Activated T-cell treated with anti-CD3 and anti-CD28 coated beads, Interleukin-2, amount 50 U/mL, for 72 hours (primary cell): ENCODE measurements around the gene OSBP2. TPM values are rescaled to one million over a fixed set of nuclear protein-coding genes. Genes with fewer than 3 reads are reported as not detected.

Experiments
- ATAC-seq, 2 donors: fragments of 150-1000 bp; cut with Tn5 transposase; replicated peaks in 1 of 2; 2 replicates each; pipeline ENCODE4 v1.10.0; 2021; ENCODE audit warnings: moderate library complexity in 2 of 2, mild to moderate bottlenecking in 1 of 2
- DNase-seq, 2 donors: peaks; one replicate each; pipeline ENCODE4 v3.0.0; 2021 to 2022; ENCODE audit warnings: mixed read lengths in 1 of 2
- H3K27ac Mint-ChIP-seq: one replicate; pipeline ENCODE4 v1.8.0; 2022; ENCODE audit warnings: mild to moderate bottlenecking, moderate library complexity, mixed read lengths
- H3K27me3 Mint-ChIP-seq: one replicate; pipeline ENCODE4 v1.8.0; 2022; ENCODE audit warnings: low read depth, mixed read lengths
- H3K36me3 Mint-ChIP-seq, 2 donors: one replicate each; pipeline ENCODE4 v1.8.0; 2022; ENCODE audit warnings: mixed read lengths in 2 of 2, mild to moderate bottlenecking in 1 of 2; ENCODE audit not compliant: insufficient read depth in 2 of 2
- H3K4me1 Mint-ChIP-seq: one replicate; pipeline ENCODE4 v1.8.0; 2022; ENCODE audit warnings: low read depth, mixed read lengths
- H3K4me3 Mint-ChIP-seq, 2 donors: one replicate each; pipeline ENCODE4 v1.8.0; 2022; ENCODE audit warnings: mild to moderate bottlenecking in 2 of 2, mixed read lengths in 2 of 2, moderate library complexity in 2 of 2
- H3K9me3 Mint-ChIP-seq, 2 donors: one replicate each; pipeline ENCODE4 v1.8.0; 2022; ENCODE audit warnings: mixed read lengths in 2 of 2
- total RNA-seq, 2 donors: library from RNA; stranded (reverse); gene quantifications; one replicate each; pipeline ENCODE4 v1.2.3, GENCODE V29; 2022

The OSBP2 gene
- total RNA-seq, 2 donors from 2014 or later: 7.2 to 11.9 TPM

- Mint-ChIP-seq H3K27me3 (peaks cover 38% of the 10 kb centered on the region), H3K4me3 (peak overlapping the region; percentile 42 to 53), H3K36me3 (no peaks in the 10 kb centered on the region), H3K9me3 (no peaks in the 10 kb centered on the region), H3K4me1 (peaks cover 31% of the 10 kb centered on the region), H3K27ac (no peak overlapping the region)
- ATAC-seq: no peak
- DNase-seq: peak in 1 of 2 donors; percentile 12
Measured at GRCh38 chr22:30823015-30823370, 128.3 kb downstream of the OSBP2 start.

- no peak for DNase-seq
- Mint-ChIP-seq H3K36me3 (no peaks in the 10 kb centered on the region), H3K27me3 (peaks cover 38% of the 10 kb centered on the region), H3K4me1 (peaks cover 31% of the 10 kb centered on the region), H3K9me3 (no peaks in the 10 kb centered on the region), H3K27ac (no peak overlapping the region), H3K4me3 (no peak overlapping the region)
- ATAC-seq: no peak
Measured at GRCh38 chr22:30824096-30824495, 129.4 kb downstream of the OSBP2 start.

GRCh38 chr22:30824711-30825110 is 130.0 kb downstream of the OSBP2 start:
- DNase-seq (no peak), ATAC-seq (no peak)
- peaks cover 38% of the 10 kb centered on the region for H3K27me3 Mint-ChIP-seq
- H3K9me3 Mint-ChIP-seq: no peaks in the 10 kb centered on the region
- no peak overlapping the region for H3K4me3 Mint-ChIP-seq
- no peaks in the 10 kb centered on the region for H3K36me3 Mint-ChIP-seq
- no peak overlapping the region for H3K27ac Mint-ChIP-seq
- peaks cover 31% of the 10 kb centered on the region for H3K4me1 Mint-ChIP-seq

GRCh38 chr22:30825711-30826505 is 131.2 kb downstream of the OSBP2 start:
- DNase-seq (no peak), ATAC-seq (no peak)
- H3K27me3 Mint-ChIP-seq: peaks cover 33% of the 10 kb centered on the region
- H3K4me1 Mint-ChIP-seq: peaks cover 30% of the 10 kb centered on the region
- H3K4me3 Mint-ChIP-seq: peak overlapping the region in 1 of 2 donors; percentile 59
- no peaks in the 10 kb centered on the region for H3K9me3 Mint-ChIP-seq
- H3K36me3 Mint-ChIP-seq: no peaks in the 10 kb centered on the region
- H3K27ac Mint-ChIP-seq: no peak overlapping the region

- Mint-ChIP-seq H3K9me3 (no peaks in the 10 kb centered on the region), H3K27me3 (peaks cover 24% of the 10 kb centered on the region), H3K27ac (peak overlapping the region; percentile 5), H3K36me3 (no peaks in the 10 kb centered on the region), H3K4me1 (peaks cover 25% of the 10 kb centered on the region), H3K4me3 (peak overlapping the region in 1 of 2 donors; percentile 59)
- peak; percentile 90 to 93 for ATAC-seq
- DNase-seq: peak; percentile 56 to 71
Measured at GRCh38 chr22:30826670-30827355, 132.1 kb downstream of the OSBP2 start.

- peaks cover 25% of the 10 kb centered on the region for H3K4me1 Mint-ChIP-seq
- no peak for DNase-seq
- H3K27ac Mint-ChIP-seq: no peak overlapping the region
- H3K36me3 Mint-ChIP-seq: no peaks in the 10 kb centered on the region
- ATAC-seq: no peak
- no peaks in the 10 kb centered on the region for H3K9me3 Mint-ChIP-seq
- peaks cover 24% of the 10 kb centered on the region for H3K27me3 Mint-ChIP-seq
- peak overlapping the region in 1 of 2 donors; percentile 59 for H3K4me3 Mint-ChIP-seq
Measured at GRCh38 chr22:30827646-30828045, 133.0 kb downstream of the OSBP2 start.

- H3K4me1 Mint-ChIP-seq: peaks cover 25% of the 10 kb centered on the region
- H3K4me3 Mint-ChIP-seq: no peak overlapping the region
- H3K36me3 Mint-ChIP-seq: no peaks in the 10 kb centered on the region
- H3K9me3 Mint-ChIP-seq: no peaks in the 10 kb centered on the region
- peaks cover 18% of the 10 kb centered on the region for H3K27me3 Mint-ChIP-seq
- ATAC-seq: no peak
- no peak for DNase-seq
- no peak overlapping the region for H3K27ac Mint-ChIP-seq
Measured at GRCh38 chr22:30828187-30829155, 133.8 kb downstream of the OSBP2 start.

GRCh38 chr22:30829901-30830550 is 135.4 kb downstream of the OSBP2 start:
- no peak overlapping the region for H3K4me3 Mint-ChIP-seq
- H3K36me3 Mint-ChIP-seq: no peaks in the 10 kb centered on the region
- H3K4me1 Mint-ChIP-seq: peaks cover 25% of the 10 kb centered on the region
- no peak overlapping the region for H3K27ac Mint-ChIP-seq
- no peaks in the 10 kb centered on the region for H3K9me3 Mint-ChIP-seq
- DNase-seq: no peak
- no peak for ATAC-seq
- peaks cover 6% of the 10 kb centered on the region for H3K27me3 Mint-ChIP-seq

- Mint-ChIP-seq H3K9me3 (no peaks in the 10 kb centered on the region), H3K4me1 (peaks cover 19% of the 10 kb centered on the region)
Measured at GRCh38 chr22:30830907-30831306, 136.2 kb downstream of the OSBP2 start.

GRCh38 chr22:30832407-30832987 is 137.8 kb downstream of the OSBP2 start:
- H3K27me3 Mint-ChIP-seq: no peaks in the 10 kb centered on the region
- no peaks in the 10 kb centered on the region for H3K9me3 Mint-ChIP-seq
- DNase-seq (no peak), ATAC-seq (no peak)
- no peaks in the 10 kb centered on the region for H3K36me3 Mint-ChIP-seq
- H3K27ac Mint-ChIP-seq: no peak overlapping the region
- H3K4me1 Mint-ChIP-seq: peaks cover 4% of the 10 kb centered on the region
- no peak overlapping the region for H3K4me3 Mint-ChIP-seq

More at GRCh38 chr22:30830907-30831306, 136.2 kb downstream of the OSBP2 start:
- no peak overlapping the region for H3K27ac Mint-ChIP-seq
- ATAC-seq (no peak), DNase-seq (no peak)
- H3K36me3 Mint-ChIP-seq: no peaks in the 10 kb centered on the region
- H3K4me3 Mint-ChIP-seq: no peak overlapping the region
- no peaks in the 10 kb centered on the region for H3K27me3 Mint-ChIP-seq

GRCh38 chr22:30833322-30833721 is 138.6 kb downstream of the OSBP2 start:
- Mint-ChIP-seq H3K4me3 (no peak overlapping the region), H3K36me3 (no peaks in the 10 kb centered on the region), H3K9me3 (peaks cover 0 to under 1% of the 10 kb centered on the region in 2 donors), H3K27ac (no peak overlapping the region), H3K4me1 (no peaks in the 10 kb centered on the region), H3K27me3 (no peaks in the 10 kb centered on the region)
- DNase-seq: no peak
- no peak for ATAC-seq

- Mint-ChIP-seq H3K9me3 (peaks cover 0 to 2% of the 10 kb centered on the region in 2 donors), H3K4me1 (no peaks in the 10 kb centered on the region), H3K4me3 (no peak overlapping the region), H3K27ac (no peak overlapping the region), H3K36me3 (no peaks in the 10 kb centered on the region), H3K27me3 (no peaks in the 10 kb centered on the region)
- ATAC-seq (no peak), DNase-seq (no peak)
Measured at GRCh38 chr22:30837531-30837930, 142.9 kb downstream of the OSBP2 start.
